ENCODE results near the gene MAGI1.
A peak's percentile ranks its signal among the peaks of the same experiment; 100 is the strongest.

The MAGI1 gene

GRCh38 chr3:65944252-65944651 is 94.5 kb downstream of the MAGI1 start:
- no peak for DNase-seq

- DNase-seq = no peak
Observed at GRCh38 chr3:65939801-65940246, 98.9 kb downstream of the MAGI1 start.

- no peak for DNase-seq
Observed at GRCh38 chr3:65939184-65939583, 99.5 kb downstream of the MAGI1 start.

GRCh38 chr3:65938676-65939075 is 100.0 kb downstream of the MAGI1 start:
- DNase-seq = no peak

- DNase-seq = no peak
Observed at GRCh38 chr3:65938147-65938546, 100.6 kb downstream of the MAGI1 start.

- no peak for DNase-seq
Observed at GRCh38 chr3:65936908-65937638, 101.6 kb downstream of the MAGI1 start.

- DNase-seq = no peak
Observed at GRCh38 chr3:65935724-65936123, 103.0 kb downstream of the MAGI1 start.

GRCh38 chr3:65930648-65931047 is 108.1 kb downstream of the MAGI1 start:
- DNase-seq = no peak

- no peak for DNase-seq
Observed at GRCh38 chr3:65928110-65928509, 110.6 kb downstream of the MAGI1 start.

- peak; percentile 45 for DNase-seq
Observed at GRCh38 chr3:65927576-65927975, 111.1 kb downstream of the MAGI1 start.

GRCh38 chr3:65925254-65925954 is 113.3 kb downstream of the MAGI1 start:
- DNase-seq = no peak

- DNase-seq = no peak
Observed at GRCh38 chr3:65924762-65925161, 114.0 kb downstream of the MAGI1 start.

- no peak for DNase-seq
Observed at GRCh38 chr3:65922441-65922840, 116.3 kb downstream of the MAGI1 start.

- DNase-seq = no peak
Observed at GRCh38 chr3:65919826-65920225, 118.9 kb downstream of the MAGI1 start.

GRCh38 chr3:65915477-65915876 is 123.2 kb downstream of the MAGI1 start:
- no peak for DNase-seq

- DNase-seq = no peak
Observed at GRCh38 chr3:65914740-65915367, 123.9 kb downstream of the MAGI1 start.

GRCh38 chr3:65914032-65914739 is 124.5 kb downstream of the MAGI1 start:
- DNase-seq = no peak

GRCh38 chr3:65912647-65913046 is 126.1 kb downstream of the MAGI1 start:
- DNase-seq = no peak

GRCh38 chr3:65908588-65908987 is 130.1 kb downstream of the MAGI1 start:
- no peak for DNase-seq

- DNase-seq = no peak
Observed at GRCh38 chr3:65907232-65908130, 131.2 kb downstream of the MAGI1 start.

GRCh38 chr3:65905771-65906170 is 132.9 kb downstream of the MAGI1 start:
- DNase-seq = no peak

- DNase-seq = no peak
Observed at GRCh38 chr3:65904016-65904415, 134.7 kb downstream of the MAGI1 start.

All from NCI-H1105 treated with DMSO at 0.1 percent for 48 hours (cell line).